Coronary artery (tissue), 2 donors: Measurements from ENCODE around the gene RAD51B.

Source experiments
- DNase-seq: peaks from one replicate; pipeline ENCODE4 v3.0.0-alpha.2; 2017; ENCODE audit warnings: low spot score
- H3K27ac ChIP-seq, 2 donors: fragments of 200-600 bp; sonication (generic); one replicate each; pipeline ENCODE4 v1.5.1; 2016 to 2019
- H3K4me3 ChIP-seq: fragments of 200-600 bp; sonication (generic); 2 replicates; pipeline ENCODE4 v1.5.1; 2016; ENCODE audit warnings: mild to moderate bottlenecking, moderate library complexity
- TF ChIP-seq, protein P1 (sequence below): fragments of 200-600 bp; sonication (generic); IDR thresholded peaks from one replicate; pipeline ENCODE4 v1.5.1; 2019; ENCODE audit warnings: antibody characterized with exemption

The RAD51B gene

DNA sequence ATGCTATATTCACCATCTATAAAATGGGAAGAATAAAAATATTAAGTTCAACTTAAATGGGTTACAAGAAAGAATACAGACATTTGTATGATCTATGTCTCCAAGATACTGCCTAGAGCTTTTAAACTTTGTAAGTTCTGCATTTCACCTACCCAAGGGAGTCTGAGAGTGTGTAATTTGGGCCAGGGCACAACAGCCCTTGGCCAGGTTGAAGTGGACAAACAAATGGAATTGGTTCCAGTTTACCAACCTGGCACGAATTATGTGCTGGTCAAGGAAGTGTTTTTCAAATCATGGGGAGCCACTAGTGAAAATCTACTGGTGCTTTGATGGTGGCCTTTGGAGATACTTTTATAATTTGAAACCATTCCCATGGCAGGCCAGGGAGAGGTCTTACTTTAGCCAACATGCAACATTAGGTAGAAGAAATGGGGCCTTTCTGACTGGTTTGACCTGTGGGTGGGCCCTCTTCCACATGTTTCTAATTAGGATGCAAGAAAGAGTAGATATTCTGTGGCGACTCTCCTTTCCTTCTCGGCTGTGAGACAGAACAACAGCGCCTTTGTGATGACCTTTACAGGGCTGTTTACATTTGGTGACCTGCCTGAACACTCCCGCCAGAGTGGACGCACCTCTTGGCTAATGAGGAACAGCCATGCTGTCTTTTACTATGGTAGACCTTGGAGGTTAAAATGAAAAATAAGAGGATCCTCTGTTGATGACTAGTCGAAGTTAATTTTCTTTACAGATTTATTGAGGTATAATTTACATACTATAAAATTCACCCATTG is 496.7 kb downstream of the RAD51B start:
- Histone ChIP-seq H3K4me3 (no peak overlapping the region), H3K27ac (no peak overlapping the region)
- TF ChIP-seq, protein P1, sequence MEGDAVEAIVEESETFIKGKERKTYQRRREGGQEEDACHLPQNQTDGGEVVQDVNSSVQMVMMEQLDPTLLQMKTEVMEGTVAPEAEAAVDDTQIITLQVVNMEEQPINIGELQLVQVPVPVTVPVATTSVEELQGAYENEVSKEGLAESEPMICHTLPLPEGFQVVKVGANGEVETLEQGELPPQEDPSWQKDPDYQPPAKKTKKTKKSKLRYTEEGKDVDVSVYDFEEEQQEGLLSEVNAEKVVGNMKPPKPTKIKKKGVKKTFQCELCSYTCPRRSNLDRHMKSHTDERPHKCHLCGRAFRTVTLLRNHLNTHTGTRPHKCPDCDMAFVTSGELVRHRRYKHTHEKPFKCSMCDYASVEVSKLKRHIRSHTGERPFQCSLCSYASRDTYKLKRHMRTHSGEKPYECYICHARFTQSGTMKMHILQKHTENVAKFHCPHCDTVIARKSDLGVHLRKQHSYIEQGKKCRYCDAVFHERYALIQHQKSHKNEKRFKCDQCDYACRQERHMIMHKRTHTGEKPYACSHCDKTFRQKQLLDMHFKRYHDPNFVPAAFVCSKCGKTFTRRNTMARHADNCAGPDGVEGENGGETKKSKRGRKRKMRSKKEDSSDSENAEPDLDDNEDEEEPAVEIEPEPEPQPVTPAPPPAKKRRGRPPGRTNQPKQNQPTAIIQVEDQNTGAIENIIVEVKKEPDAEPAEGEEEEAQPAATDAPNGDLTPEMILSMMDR = no peak
- no peak for DNase-seq

DNA sequence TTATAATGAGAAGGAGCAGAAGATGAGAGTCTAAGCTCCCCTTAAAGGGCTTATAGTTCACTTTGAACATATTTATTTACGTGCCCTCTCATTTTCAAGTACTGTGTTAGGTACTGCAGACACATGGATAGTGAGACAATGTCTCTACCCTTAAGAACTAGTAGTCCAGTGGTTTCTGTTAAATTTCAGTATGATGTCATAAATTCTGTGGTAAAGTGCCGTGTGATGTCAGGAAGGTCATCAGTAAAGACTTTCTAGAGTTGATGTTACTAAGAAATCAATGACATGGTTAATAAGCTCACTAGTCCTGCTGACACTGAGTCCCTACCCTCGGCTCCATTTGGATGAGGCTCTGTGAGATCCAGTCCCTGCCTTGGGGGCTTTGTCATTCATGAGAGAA is 497.7 kb downstream of the RAD51B start:
- no peak overlapping the region for H3K4me3 ChIP-seq
- TF ChIP-seq, protein P1 = no peak
- H3K27ac ChIP-seq = no peak overlapping the region
- no peak for DNase-seq

DNA sequence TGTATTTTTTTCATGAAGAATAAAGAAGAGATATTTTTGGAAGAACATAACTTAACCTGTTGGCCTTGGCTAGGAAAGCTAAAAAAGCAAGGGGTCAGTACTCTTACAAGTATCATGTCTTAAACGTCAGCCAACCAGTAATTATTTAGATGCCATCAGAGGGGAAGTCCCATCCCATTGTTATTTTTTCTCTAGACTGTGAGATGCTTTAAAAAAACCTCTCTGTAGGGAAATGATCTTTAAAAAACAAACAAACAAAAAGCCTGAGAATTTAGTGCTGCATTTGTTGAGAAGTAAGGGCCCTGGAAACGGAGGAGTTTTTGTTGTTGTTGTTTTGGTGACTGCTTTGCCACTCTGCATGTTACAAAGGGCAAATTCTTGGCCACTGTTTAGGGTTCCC is 499.2 kb downstream of the RAD51B start:
- Histone ChIP-seq H3K27ac (no peak overlapping the region), H3K4me3 (no peak overlapping the region)
- no peak for DNase-seq
- TF ChIP-seq, protein P1 = no peak

GRCh38 chr14:68320495-68320894 is 500.9 kb downstream of the RAD51B start:
- no peak overlapping the region for H3K27ac ChIP-seq
- TF ChIP-seq, protein P1 = no peak
- no peak for DNase-seq
- no peak overlapping the region for H3K4me3 ChIP-seq

DNA sequence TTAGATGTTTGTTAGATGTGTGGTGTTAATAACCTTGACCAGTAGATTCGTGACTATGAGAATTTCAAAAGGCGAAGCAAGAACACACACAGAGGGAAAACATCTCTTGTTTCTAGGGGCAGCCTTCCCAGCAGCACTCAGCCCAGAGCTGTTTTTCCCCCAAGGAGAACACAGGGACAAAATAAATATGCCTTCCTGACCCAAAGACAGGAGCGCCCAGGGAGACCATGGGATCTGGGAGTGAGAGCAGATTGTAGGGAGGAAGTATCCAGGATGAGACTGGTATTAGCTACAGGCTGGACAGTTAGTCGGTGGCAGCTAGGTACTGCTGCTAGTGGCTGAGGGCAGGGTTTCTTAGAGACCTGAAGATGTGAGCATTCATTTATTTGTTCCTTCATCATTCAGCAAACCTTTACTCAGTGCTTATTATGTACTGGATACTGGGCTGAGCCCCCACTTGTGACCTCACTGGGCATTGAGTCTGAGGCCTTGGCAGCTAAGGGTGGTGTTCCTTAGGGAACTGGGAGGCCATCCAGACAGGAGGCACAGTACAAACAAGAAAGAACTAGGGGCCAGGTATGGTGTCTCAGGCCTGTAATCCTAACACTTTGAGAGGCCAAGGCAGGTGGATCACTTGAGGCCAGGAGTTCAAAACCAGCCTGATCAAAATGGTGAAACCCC is 503.5 kb downstream of the RAD51B start:
- H3K4me3 ChIP-seq = no peak overlapping the region
- H3K27ac ChIP-seq = peak overlapping the region in 1 of 2 donors; percentile 0
- TF ChIP-seq, protein P1 = no peak
- no peak for DNase-seq

DNA sequence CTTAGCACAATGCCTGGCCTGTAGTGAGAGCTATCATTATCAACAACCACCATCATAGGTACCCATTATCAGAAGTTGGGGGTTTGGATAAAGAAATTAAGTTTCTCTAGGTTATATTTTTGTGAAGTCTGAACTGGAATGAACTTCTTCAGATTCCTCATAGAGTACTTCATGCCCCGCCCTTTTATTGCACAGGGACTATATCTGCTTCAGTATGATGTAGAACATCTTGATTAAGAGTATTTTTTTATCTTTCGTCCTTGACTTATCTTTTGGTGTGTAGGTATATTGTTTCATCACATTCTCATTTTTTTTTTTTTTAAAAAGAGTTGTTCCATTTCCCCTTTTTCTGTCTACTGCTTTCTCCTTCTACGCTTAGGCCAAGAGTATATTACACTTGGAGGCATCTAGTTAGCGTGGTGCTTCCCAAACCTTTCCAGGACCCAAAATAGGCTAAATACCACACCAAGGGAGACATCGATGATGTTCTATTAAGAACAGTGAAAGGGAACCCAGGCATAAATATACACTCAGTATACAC is 505.8 kb downstream of the RAD51B start:
- TF ChIP-seq, protein P1 = no peak
- H3K4me3 ChIP-seq = no peak overlapping the region
- no peak for DNase-seq
- no peak overlapping the region for H3K27ac ChIP-seq
